ENCODE data around the gene KCNK3.

DNA sequence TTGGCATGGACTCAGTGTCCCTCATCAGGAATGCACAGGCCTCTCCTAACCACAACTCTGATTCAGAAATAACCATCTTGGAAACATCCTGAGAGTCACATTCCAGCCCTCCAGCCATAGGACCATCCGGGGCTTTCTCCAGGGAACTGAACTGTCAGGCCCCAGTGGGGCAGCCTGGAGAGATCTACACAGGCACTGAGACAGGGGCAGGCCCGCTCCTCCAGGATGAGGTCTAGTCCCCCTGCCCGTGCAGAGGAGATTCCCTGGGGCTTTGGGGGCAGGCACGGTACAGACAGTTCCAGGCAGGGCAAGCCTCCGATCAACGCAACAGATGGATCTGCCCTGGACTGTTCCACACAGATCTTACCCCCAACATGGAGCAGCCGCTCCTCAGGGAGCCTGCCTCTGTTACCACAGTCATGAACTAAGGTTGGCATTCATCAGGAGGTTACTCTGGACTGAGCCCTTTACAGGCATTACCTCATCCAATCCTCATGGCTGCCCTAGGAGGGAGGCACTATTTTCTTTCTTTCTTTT is 12.0 kb downstream of the KCNK3 start:
- TF ChIP-seq, protein P1, sequence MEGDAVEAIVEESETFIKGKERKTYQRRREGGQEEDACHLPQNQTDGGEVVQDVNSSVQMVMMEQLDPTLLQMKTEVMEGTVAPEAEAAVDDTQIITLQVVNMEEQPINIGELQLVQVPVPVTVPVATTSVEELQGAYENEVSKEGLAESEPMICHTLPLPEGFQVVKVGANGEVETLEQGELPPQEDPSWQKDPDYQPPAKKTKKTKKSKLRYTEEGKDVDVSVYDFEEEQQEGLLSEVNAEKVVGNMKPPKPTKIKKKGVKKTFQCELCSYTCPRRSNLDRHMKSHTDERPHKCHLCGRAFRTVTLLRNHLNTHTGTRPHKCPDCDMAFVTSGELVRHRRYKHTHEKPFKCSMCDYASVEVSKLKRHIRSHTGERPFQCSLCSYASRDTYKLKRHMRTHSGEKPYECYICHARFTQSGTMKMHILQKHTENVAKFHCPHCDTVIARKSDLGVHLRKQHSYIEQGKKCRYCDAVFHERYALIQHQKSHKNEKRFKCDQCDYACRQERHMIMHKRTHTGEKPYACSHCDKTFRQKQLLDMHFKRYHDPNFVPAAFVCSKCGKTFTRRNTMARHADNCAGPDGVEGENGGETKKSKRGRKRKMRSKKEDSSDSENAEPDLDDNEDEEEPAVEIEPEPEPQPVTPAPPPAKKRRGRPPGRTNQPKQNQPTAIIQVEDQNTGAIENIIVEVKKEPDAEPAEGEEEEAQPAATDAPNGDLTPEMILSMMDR (IDR thresholded peaks at IDR 0.05; ENCODE audit: low read depth, low read length) = no peak
- TF ChIP-seq EZH2phosphoT487 (IDR thresholded peaks at IDR 0.05; ENCODE audit: low read depth) = no peak

Data from OCI-LY3 (cell line).